ENCODE measurements around the gene LYAR. TPM values are rescaled to one million over a fixed set of nuclear protein-coding genes. Genes with fewer than 3 reads are reported as not detected.

The LYAR gene
- total RNA-seq, 1 donor from 2014 or later = 4.7 TPM

- H3K27ac ChIP-seq = no peak overlapping the region
- no peaks in the 10 kb centered on the region for H3K4me1 ChIP-seq
- no peak overlapping the region for H3K4me3 ChIP-seq
- DNase-seq (ENCODE audit: low spot score in 2 of 2) = peak in 1 of 2 donors; percentile 50
- peaks cover 0 to 1% of the 10 kb centered on the region in 2 donors for H3K36me3 ChIP-seq
- H3K9me3 ChIP-seq = no peaks in the 10 kb centered on the region
- TF ChIP-seq CTCF (IDR thresholded peaks at IDR 0.05) = no peak
- intact Hi-C loops (cut with DNase I) = no loop called here
- H3K27me3 ChIP-seq = no peaks in the 10 kb centered on the region
Observed at GRCh38 chr4:4327652-4328121, 37.7 kb upstream of the LYAR start.

GRCh38 chr4:4326166-4326565 is 36.2 kb upstream of the LYAR start:
- no peaks in the 10 kb centered on the region for H3K4me1 ChIP-seq
- H3K27me3 ChIP-seq = no peaks in the 10 kb centered on the region
- H3K27ac ChIP-seq = no peak overlapping the region
- intact Hi-C loops (cut with DNase I) = no loop called here
- no peaks in the 10 kb centered on the region for H3K9me3 ChIP-seq
- H3K36me3 ChIP-seq = peaks cover 5 to 16% of the 10 kb centered on the region in 2 donors
- no peak for TF ChIP-seq CTCF (IDR thresholded peaks at IDR 0.05)
- no peak overlapping the region for H3K4me3 ChIP-seq
- peak in 1 of 2 donors; percentile 21 for DNase-seq (ENCODE audit: low spot score in 2 of 2)

- H3K4me1 ChIP-seq = no peaks in the 10 kb centered on the region
- intact Hi-C loops (cut with DNase I) = no loop called here
Observed at GRCh38 chr4:4325321-4325720, 35.4 kb upstream of the LYAR start.

GRCh38 chr4:4323705-4324534 is 34.0 kb upstream of the LYAR start:
- H3K4me1 ChIP-seq = no peaks in the 10 kb centered on the region
- H3K9me3 ChIP-seq = no peaks in the 10 kb centered on the region
- no peak for TF ChIP-seq CTCF (IDR thresholded peaks at IDR 0.05)
- H3K36me3 ChIP-seq = peaks cover 22 to 32% of the 10 kb centered on the region in 2 donors
- no peaks in the 10 kb centered on the region for H3K27me3 ChIP-seq
- intact Hi-C loops (cut with DNase I) = no loop called here
- DNase-seq (ENCODE audit: low spot score in 2 of 2) = peak in 1 of 2 donors; percentile 41
- H3K4me3 ChIP-seq = no peak overlapping the region
- no peak overlapping the region for H3K27ac ChIP-seq

More at GRCh38 chr4:4325321-4325720, 35.4 kb upstream of the LYAR start:
- no peak overlapping the region for H3K4me3 ChIP-seq
- H3K27ac ChIP-seq = no peak overlapping the region
- H3K36me3 ChIP-seq = peaks cover 14 to 25% of the 10 kb centered on the region in 2 donors
- H3K27me3 ChIP-seq = no peaks in the 10 kb centered on the region
- TF ChIP-seq CTCF (IDR thresholded peaks at IDR 0.05) = no peak
- DNase-seq (ENCODE audit: low spot score in 2 of 2) = peak in 1 of 2 donors; percentile 9
- no peaks in the 10 kb centered on the region for H3K9me3 ChIP-seq

GRCh38 chr4:4321951-4322688 is 32.2 kb upstream of the LYAR start:
- no peak for TF ChIP-seq CTCF (IDR thresholded peaks at IDR 0.05)
- Histone ChIP-seq H3K27ac (no peak overlapping the region), H3K4me3 (no peak overlapping the region), H3K36me3 (peaks cover 22 to 45% of the 10 kb centered on the region in 2 donors), H3K27me3 (no peaks in the 10 kb centered on the region), H3K4me1 (no peaks in the 10 kb centered on the region), H3K9me3 (no peaks in the 10 kb centered on the region)
- intact Hi-C loops (cut with DNase I) = no loop called here
- no peak for DNase-seq (ENCODE audit: low spot score in 2 of 2)

All from ascending aorta (tissue), 2 donors.